Sciatic nerve (tissue), 2 donors: ENCODE measurements around the gene PRAC2. TPM values are rescaled to one million over a fixed set of nuclear protein-coding genes. Genes with fewer than 3 reads are reported as not detected.

Experiments used
- ATAC-seq: fragments of 200-7000 bp; cut with Tn5 transposase; one replicate; pipeline ENCODE4 v1.9.1; 2020; ENCODE audit warnings: mild to moderate bottlenecking, moderate library complexity
- DNase-seq: peaks from one replicate; pipeline ENCODE4 v3.0.0-alpha.2; 2020; ENCODE audit warnings: low spot score
- intact Hi-C: fragments of 100-400 bp; cut with DNase I; formaldehyde crosslinking; loops from one replicate; pipeline ENCODE4 v1.14.2; 2022
- total RNA-seq: library from RNA; stranded (reverse); fragmentation: NEBNext Ultra II Directional; extraction: Animal tissue kit (Norgen Biotek cat#: 25700); gene quantifications from one replicate; pipeline ENCODE4 v1.2.1, GENCODE V29; 2021
- donor health status: DM: no; HTN: no; CAD: no.
- donor health status: DM: no; HTN: no; CAD: no.

PRAC2 gene
- total RNA-seq, 1 donor from 2014 or later = not detected

GRCh38 chr17:48748718-48749566 lies 26.0 kb downstream of the PRAC2 start:
- DNase-seq = no peak
- no peak for ATAC-seq
- intact Hi-C loops = no loop called here

DNA sequence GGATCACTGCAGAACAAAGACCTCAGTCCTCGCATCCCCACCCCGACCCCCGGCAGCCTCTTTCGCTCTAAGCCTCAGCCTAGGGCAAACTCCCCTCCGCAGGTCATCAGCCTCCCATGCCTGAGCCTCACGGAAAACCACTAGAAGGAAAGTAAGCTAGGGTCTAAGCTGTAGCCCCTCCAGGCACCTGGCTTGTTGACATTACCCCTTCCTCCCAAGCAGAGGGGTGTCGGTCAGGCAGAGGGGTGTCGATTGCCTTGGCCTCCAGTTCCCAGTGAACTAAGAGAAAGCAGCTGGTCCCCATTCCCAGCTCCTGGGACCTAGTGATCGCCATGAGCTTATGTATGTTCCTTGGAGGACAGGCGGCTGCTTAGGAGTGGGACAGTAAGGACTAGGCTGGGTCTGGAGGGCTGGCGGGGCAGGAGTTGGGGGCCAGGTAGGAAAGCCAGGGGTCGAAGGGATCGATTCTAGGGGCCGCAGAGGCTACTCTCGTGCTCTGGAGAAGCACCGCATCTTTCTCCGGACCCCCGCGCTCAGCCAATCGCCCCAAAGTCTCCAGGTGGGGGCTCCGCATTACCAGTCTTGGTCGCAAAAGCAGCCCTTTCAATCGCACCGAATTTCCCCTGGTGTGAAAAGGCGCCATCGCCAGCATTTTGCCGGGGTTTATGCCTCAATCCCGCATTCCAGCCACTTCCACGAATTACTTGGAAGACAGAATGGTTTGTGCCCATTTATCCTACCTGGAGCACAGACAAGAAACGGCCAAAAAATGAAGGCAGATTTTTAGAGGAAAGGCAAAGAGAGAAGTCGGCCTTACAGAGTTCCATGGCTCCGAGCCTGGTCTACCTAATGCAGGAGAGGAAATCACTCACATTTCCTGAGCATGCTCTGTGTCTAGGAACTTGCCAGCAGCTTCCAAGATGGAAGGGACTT lies 26.9 kb downstream of the PRAC2 start:
- intact Hi-C loops = no loop called here
- ATAC-seq (no peak), DNase-seq (no peak)

DNA sequence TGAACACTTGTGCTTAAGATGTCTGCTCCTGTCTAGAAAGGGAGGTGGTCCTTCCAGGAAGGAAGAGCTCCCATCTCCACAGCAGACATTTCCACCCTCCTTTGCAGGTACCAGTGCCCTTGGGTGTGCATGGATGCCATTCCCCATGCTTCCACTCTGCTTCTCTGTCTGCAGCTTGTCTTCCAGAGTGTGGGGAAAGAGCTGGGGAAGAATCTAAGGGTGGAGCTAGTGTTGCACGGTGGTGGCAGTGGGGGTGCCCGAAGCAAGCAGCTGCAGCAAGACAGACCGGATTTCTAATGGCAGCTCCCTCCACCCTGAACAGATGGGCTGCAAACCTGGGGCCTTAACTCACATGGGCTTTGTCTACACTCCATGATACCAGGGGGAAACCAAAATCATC lies 28.2 kb downstream of the PRAC2 start:
- DNase-seq (no peak), ATAC-seq (no peak)
- intact Hi-C loops = no loop called here

GRCh38 chr17:48751733-48752398 lies 28.9 kb downstream of the PRAC2 start:
- DNase-seq (no peak), ATAC-seq (no peak)
- intact Hi-C loops = no loop called here

DNA sequence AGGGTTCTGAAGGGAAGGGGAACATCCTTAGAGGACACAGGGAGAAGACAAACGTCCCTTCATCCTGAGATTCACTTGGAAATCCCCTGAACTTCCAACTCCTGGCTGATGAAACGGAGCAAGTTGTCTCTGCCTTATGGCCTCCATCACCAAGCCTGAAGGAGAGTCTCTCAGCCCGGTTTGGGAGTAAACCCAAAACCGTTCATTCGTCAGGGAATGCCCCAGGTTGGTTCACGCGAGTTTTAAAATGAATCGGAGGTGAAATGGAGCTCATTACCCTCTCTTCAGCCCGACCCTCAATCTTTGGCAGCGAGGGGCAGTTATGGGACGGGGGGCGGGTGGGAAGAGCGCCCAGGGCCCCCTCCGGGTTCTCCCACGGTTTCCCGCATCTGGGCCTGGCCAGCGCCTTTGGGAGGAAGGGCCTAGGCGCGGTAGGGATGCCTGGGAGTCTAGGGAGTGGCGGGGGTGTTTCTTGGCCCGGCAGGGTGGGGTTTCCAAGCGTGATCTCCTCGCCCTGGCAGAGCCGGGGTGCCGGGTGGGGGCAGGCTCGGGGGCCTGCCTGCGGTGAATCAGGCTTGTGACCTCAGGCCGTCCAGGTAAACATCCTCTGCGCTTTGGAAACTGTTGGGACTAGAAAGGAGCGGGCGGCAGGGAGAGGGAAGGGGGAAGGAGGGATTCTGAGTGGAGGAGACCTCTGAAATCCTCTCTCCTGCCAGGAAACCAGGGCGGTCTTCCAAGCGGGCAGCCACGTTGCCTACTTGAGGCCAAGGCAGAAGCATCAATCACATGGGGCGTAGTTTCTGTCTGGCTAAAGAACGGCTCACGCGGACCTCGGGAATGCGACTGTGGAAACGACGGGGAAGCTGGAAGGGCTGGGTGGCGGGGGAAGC lies 29.7 kb downstream of the PRAC2 start:
- ATAC-seq = no peak
- intact Hi-C loops = no loop called here
- no peak for DNase-seq

DNA sequence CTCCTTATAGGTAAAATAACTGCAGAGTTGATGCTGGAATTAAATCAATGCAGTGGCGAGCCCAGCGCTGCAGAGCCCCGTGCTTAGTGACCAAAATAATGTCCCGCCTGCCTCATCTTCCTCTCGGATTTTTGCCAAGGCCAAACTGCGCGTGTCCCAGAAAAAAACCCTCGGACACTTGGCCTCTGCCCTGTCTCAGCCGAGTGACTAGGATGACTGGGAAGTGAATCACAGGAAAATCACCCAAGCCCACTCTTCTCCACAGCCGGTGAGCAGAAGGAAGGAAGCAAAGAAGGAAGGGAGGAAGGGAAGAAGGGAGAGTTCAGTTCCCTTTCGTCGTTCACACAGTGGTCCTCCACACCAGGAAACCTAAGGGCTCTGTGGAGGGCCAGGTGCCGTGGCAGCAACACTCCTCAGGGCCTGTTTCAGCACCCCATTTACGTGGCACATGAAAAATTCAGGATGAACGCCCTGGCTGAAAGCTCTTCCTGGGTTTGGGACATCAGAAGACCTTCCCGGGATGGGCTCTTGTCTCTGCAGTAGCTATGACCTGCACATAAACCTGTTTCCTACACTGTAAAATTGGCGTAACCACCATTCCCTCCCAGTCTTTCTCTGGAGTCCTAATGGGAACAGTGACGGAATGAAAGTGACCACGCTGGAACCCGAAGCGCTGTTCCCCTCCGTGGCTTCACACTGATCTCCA lies 31.0 kb downstream of the PRAC2 start:
- intact Hi-C loops = no loop called here
- ATAC-seq (no peak), DNase-seq (no peak)

DNA sequence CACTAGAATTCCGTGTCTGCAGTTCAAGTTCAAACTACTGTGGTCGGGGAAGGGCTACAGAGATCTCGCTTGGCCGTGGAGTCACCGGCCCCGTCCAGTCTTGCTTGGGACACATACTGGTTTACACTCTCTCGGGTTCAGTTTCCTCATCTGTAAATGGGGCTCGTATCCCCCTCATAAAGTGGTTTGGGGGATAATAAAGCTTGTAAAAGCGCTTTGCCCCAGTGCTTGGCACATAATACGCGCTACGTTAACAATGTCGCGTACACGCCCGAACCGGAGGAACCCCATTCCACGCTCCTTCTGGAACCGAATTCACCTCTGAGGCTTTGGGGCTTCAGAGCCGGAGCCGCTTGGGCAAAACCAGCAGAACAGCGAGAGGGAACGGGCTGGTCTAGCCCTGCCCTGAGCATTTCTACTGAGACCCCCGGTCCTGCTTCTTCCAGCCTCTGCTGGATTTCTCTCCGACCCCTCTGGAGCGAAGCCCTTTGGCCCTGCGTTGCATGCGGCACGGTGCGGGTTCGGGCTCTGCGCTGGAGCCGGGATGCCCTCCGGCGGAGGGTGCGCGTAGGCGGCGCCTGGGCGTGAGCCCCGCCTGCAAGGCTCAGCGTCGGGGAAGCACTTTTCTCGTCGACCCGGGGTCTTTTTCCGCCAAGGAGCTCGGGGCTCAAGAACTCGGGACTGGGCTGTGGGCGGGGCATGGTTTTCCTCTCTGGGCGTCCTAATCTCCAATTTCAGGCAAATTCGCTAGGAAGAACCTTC lies 31.7 kb downstream of the PRAC2 start:
- ATAC-seq = no peak
- no peak for DNase-seq
- intact Hi-C loops = no loop called here

- intact Hi-C loops = no loop called here
- DNase-seq = no peak
- no peak for ATAC-seq
Observed at GRCh38 chr17:48755356-48755755, 32.4 kb downstream of the PRAC2 start.

- no peak for ATAC-seq
- intact Hi-C loops = no loop called here
Observed at GRCh38 chr17:48756830-48757251, 33.9 kb downstream of the PRAC2 start.

DNA sequence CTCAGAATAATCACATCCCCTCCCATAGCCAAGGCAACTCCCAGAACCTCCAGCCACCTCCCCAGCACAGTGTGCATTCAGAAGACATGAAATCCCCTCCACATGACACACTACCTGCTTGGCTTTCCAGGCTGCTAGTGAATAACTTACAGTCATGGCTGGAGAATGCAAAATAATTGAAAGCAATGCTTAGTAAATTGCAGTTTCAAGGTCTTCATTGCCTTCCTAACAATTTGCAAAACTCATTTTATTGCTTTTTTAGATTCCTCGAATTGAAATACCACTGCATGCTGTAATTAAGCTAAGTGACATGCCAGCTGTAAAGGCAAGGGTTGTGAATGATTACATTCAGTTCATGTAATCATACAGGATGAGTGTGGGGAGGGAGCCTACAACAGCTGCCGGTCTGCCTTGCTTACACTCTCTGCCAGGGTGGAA lies 34.6 kb downstream of the PRAC2 start:
- no peak for ATAC-seq
- intact Hi-C loops = no loop called here
- no peak for DNase-seq

More at GRCh38 chr17:48756830-48757251, 33.9 kb downstream of the PRAC2 start:
- DNase-seq = no peak

- ATAC-seq (no peak), DNase-seq (no peak)
- intact Hi-C loops = no loop called here
Observed at GRCh38 chr17:48759288-48759687, 36.3 kb downstream of the PRAC2 start.

DNA sequence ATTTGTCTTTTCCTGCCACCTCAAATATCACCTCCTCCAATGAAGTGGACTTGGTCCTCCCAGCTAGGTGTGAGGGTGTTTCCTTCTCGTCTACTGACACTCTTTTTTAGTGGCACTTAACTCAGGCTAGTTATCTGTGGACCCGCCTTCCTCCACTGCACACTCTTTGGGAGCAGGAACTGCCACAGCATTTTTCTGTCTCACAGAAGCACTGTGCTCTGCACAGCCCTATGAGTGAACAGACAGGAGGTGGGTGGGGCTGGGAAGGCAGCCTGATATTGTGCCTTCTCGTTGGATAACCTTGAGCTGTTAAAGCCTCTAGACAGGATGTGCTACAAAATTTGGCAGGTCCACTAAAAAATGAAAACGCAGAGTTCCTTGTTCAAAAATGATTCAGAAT lies 37.4 kb downstream of the PRAC2 start:
- intact Hi-C loops = no loop called here
- DNase-seq (no peak), ATAC-seq (no peak)

GRCh38 chr17:48761114-48761513 lies 38.1 kb downstream of the PRAC2 start:
- ATAC-seq = no peak

DNA sequence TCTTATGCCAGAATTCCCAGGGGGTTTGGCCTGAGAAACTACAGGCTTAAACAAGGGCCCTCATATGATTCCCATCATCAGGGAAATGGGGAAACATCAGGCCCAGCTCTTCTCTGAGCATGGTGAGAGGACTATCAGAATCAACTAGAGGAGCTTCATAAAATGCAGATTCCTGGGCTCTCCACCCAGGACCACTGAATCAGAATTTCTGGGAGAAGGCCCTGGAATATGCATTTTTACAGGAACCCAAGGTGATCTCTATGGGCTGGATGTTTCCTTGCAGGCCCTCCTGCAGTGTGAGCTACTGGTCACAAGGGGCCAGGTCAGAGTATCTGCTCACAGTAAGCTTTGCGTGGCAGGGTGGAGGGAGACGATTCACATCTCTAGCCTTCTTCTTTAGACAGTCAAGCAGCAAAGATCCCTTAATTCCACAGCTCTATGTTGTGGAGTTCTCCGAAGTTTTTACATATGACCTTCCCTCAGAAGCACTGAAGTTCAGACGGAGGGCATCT lies 44.3 kb downstream of the PRAC2 start:
- no peak for DNase-seq
- ATAC-seq = no peak
- intact Hi-C loops = no loop called here

More at GRCh38 chr17:48761114-48761513, 38.1 kb downstream of the PRAC2 start:
- intact Hi-C loops = no loop called here
- no peak for DNase-seq

- ATAC-seq = no peak
- intact Hi-C loops = no loop called here
- DNase-seq = no peak
Observed at GRCh38 chr17:48769009-48769675, 46.2 kb downstream of the PRAC2 start.

GRCh38 chr17:48770954-48771353 lies 48.0 kb downstream of the PRAC2 start:
- no peak for ATAC-seq
- intact Hi-C loops = no loop called here
- DNase-seq = no peak
